ENCODE measurements around the gene NFYB. TPM values are rescaled to one million over a fixed set of nuclear protein-coding genes. Genes with fewer than 3 reads are reported as not detected.

NFYB gene
- total RNA-seq, 3 donors from 2014 or later, result 51.1 to 59.3 (median 54.2) TPM

DNA sequence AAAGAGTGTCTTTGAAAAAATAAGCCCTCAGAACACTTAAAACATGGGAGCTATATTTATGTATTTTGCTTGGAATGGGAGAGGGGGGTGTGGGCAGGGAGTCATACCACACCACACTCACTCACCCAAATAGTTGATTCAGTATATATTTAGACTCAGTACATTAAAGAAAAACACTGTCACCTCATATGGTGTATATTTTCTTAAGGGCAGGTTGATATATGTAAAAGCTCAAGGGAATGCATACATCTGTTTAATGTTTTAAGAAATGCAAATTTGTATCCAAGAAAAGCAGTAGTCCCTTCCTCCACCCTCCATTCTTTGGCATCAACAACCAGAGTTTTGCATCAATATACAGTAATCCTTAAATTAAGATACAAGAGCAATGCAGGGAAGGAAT lies 1.4 kb downstream of the NFYB start:
- intact Hi-C loops (cut with DNase I; ENCODE audit: low total_unique reads), result no loop called here
- no peak for DNase-seq (ENCODE audit: low spot score in 2 of 2)
- no peaks in the 10 kb centered on the region for H3K27me3 ChIP-seq
- TF ChIP-seq POLR2A (IDR thresholded peaks at IDR 0.05) (no peak), POLR2AphosphoS5 (IDR thresholded peaks at IDR 0.05) (no peak)
- TF ChIP-seq, protein P1, sequence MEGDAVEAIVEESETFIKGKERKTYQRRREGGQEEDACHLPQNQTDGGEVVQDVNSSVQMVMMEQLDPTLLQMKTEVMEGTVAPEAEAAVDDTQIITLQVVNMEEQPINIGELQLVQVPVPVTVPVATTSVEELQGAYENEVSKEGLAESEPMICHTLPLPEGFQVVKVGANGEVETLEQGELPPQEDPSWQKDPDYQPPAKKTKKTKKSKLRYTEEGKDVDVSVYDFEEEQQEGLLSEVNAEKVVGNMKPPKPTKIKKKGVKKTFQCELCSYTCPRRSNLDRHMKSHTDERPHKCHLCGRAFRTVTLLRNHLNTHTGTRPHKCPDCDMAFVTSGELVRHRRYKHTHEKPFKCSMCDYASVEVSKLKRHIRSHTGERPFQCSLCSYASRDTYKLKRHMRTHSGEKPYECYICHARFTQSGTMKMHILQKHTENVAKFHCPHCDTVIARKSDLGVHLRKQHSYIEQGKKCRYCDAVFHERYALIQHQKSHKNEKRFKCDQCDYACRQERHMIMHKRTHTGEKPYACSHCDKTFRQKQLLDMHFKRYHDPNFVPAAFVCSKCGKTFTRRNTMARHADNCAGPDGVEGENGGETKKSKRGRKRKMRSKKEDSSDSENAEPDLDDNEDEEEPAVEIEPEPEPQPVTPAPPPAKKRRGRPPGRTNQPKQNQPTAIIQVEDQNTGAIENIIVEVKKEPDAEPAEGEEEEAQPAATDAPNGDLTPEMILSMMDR (IDR thresholded peaks at IDR 0.05), result no peak
- H3K36me3 ChIP-seq, result no peaks in the 10 kb centered on the region
- no peak overlapping the region for H3K27ac ChIP-seq
- no peaks in the 10 kb centered on the region for H3K9me3 ChIP-seq
- H3K4me1 ChIP-seq, result peaks cover 3 to 4% of the 10 kb centered on the region in 2 donors
- peak overlapping the region; percentile 74 to 92 (median 80) for H3K4me3 ChIP-seq

DNA sequence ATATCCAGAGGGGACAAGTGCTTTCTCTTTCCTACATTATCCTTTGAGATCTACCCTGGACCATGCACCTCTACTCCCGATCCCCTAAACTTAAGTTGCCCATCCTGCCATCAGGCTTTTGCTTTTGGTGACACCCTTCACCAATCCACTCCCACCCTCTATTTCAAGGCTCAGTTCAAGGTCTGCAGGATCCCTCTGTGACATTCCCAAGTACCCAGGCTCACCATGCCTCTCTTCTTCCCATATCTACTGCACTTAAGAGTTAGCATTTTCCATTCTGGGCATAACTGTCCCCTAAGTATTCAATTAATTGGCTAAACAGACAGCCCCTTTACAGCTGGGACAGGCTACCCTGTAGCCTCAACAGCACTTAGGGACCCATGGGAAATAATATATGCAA lies 3.1 kb downstream of the NFYB start:
- intact Hi-C loops (cut with DNase I; ENCODE audit: low total_unique reads), result no loop called here
- H3K27ac ChIP-seq, result no peak overlapping the region
- H3K4me3 ChIP-seq, result no peak overlapping the region
- peaks cover 3 to 4% of the 10 kb centered on the region in 2 donors for H3K4me1 ChIP-seq
- no peaks in the 10 kb centered on the region for H3K36me3 ChIP-seq
- no peaks in the 10 kb centered on the region for H3K27me3 ChIP-seq
- DNase-seq (ENCODE audit: low spot score in 2 of 2), result no peak
- TF ChIP-seq, protein P1 (IDR thresholded peaks at IDR 0.05), result no peak
- TF ChIP-seq POLR2AphosphoS5 (IDR thresholded peaks at IDR 0.05), result no peak
- TF ChIP-seq POLR2A (IDR thresholded peaks at IDR 0.05), result no peak
- no peaks in the 10 kb centered on the region for H3K9me3 ChIP-seq

DNA sequence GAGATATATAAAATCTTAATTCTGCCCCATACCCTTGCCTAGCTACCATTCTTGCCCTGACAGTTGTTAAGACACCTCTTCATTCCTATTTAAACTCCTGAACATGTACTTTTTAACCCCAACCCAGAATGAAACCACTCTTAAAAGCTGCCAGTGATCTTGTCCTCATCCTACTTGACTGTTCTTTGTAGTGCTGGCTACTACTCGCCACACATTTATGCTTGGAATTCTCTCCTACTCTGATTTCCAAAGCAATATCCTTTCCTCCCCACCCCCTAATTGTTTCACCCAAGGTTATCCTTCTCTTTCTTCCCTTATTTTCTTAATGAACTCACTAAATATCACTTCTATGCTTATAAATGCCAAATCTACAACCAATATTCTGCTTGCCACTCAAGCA lies 4.1 kb downstream of the NFYB start:
- H3K9me3 ChIP-seq, result no peaks in the 10 kb centered on the region
- TF ChIP-seq, protein P1 (IDR thresholded peaks at IDR 0.05), result no peak
- TF ChIP-seq POLR2AphosphoS5 (IDR thresholded peaks at IDR 0.05) (no peak), POLR2A (IDR thresholded peaks at IDR 0.05) (no peak)
- no peaks in the 10 kb centered on the region for H3K36me3 ChIP-seq
- no peak overlapping the region for H3K27ac ChIP-seq
- H3K27me3 ChIP-seq, result no peaks in the 10 kb centered on the region
- H3K4me1 ChIP-seq, result peaks cover 3 to 4% of the 10 kb centered on the region in 2 donors
- DNase-seq (ENCODE audit: low spot score in 2 of 2), result no peak
- intact Hi-C loops (cut with DNase I; ENCODE audit: low total_unique reads), result no loop called here
- H3K4me3 ChIP-seq, result no peak overlapping the region

DNA sequence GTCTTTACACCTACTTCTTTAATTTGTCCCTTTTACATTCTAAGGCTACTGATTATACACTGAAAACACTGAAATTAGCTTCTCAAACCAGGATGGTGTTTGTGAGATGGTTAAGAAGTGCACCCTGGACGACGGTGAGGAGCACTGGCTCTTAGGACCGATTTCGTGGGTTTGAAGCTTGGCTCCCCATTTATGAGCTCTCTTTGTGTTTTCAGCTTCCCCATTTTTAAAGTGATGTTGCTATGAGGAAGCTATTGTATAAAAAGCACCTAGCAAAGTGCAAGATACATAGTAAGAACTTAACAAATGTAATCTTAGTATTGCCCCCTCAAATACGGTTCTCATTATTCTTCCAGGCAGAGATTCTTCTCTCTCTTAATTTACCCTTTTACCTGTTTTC lies 4.7 kb downstream of the NFYB start:
- Histone ChIP-seq H3K27ac (no peak overlapping the region), H3K9me3 (no peaks in the 10 kb centered on the region), H3K4me1 (peaks cover 0 to 3% of the 10 kb centered on the region in 2 donors), H3K27me3 (no peaks in the 10 kb centered on the region), H3K4me3 (no peak overlapping the region), H3K36me3 (no peaks in the 10 kb centered on the region)
- TF ChIP-seq, protein P1 (IDR thresholded peaks at IDR 0.05), result no peak
- TF ChIP-seq POLR2AphosphoS5 (IDR thresholded peaks at IDR 0.05) (no peak), POLR2A (IDR thresholded peaks at IDR 0.05) (no peak)
- intact Hi-C loops (cut with DNase I; ENCODE audit: low total_unique reads), result no loop called here
- DNase-seq (ENCODE audit: low spot score in 2 of 2), result no peak

DNA sequence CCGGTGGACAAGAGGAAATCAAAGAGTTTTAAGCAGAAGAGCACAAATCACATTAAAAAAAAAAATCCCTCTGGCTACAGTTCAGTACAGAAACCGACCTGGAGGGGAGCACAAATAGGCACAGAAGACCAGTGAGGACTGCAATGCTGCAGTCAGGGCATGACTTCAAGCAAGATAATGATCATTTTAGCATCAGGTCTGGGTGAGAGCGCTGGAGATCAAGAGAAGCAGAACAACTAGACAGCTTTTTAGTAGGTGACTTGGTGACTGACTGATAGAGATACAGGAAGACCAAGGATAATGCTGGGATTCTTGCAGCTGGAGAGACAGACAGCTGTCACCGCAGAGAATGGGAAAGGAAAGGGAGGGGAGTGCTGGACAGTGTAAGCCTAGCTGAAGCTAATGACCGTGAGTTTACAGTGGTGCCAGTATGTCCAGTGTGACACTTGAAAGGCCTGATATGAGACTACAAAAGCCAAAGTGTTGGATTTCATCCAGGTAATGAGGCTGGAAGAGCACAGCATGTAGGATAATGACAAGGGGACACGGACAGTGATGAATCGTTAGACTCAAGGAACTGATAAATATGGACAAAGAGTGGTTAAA lies 5.6 kb downstream of the NFYB start:
- Histone ChIP-seq H3K9me3 (no peaks in the 10 kb centered on the region), H3K4me3 (no peak overlapping the region), H3K27me3 (no peaks in the 10 kb centered on the region), H3K36me3 (no peaks in the 10 kb centered on the region), H3K4me1 (peaks cover 0 to 3% of the 10 kb centered on the region in 2 donors), H3K27ac (no peak overlapping the region)
- intact Hi-C loops (cut with DNase I; ENCODE audit: low total_unique reads), result no loop called here
- DNase-seq (ENCODE audit: low spot score in 2 of 2), result no peak
- TF ChIP-seq, protein P1 (IDR thresholded peaks at IDR 0.05), result no peak
- TF ChIP-seq POLR2AphosphoS5 (IDR thresholded peaks at IDR 0.05) (no peak), POLR2A (IDR thresholded peaks at IDR 0.05) (no peak)
